MM.1S (cell line): ENCODE results near the gene ZNF618.

Experiments
- CTCF ChIP-seq: fragments of 300-600 bp; sonication (generic); IDR thresholded peaks from 2 replicates; pipeline ENCODE4 v1.5.1; 2016; ENCODE audit warnings: antibody characterized with exemption, low read length, mixed read lengths
- EZH2phosphoT487 ChIP-seq: fragments of 300-600 bp; sonication (generic); IDR thresholded peaks from 2 replicates; pipeline ENCODE4 v1.6.1; 2018; ENCODE audit warnings: antibody characterized with exemption, low read length

- TF ChIP-seq CTCF (no peak), EZH2phosphoT487 (no peak)
Measured at GRCh38 chr9:114078021-114078780, 202.1 kb downstream of the ZNF618 start, which contains the start of gene AMBP.
